B cell (primary cell): ENCODE data around the gene LHFPL6. TPM values are rescaled to one million over a fixed set of nuclear protein-coding genes. Genes with fewer than 3 reads are reported as not detected.

Source experiments
- ATAC-seq: fragments of 200-7000 bp; cut with Tn5 transposase; one replicate; pipeline ENCODE4 v1.10.0; 2021; ENCODE audit warnings: low read depth, mild to moderate bottlenecking, moderate number of reproducible peaks, moderate library complexity
- CTCF ChIA-PET: fragments of 350-600 bp; sonication (Branson Sonifier 250); formaldehyde crosslinking; loops from one replicate; lab custom pipeline; 2021; ENCODE audit warnings: antibody characterized with exemption, inconsistent platforms; lab: Charles Lee
- POLR2A ChIA-PET: fragments of 350-600 bp; sonication (Branson Sonifier 250); formaldehyde crosslinking; loops from one replicate; lab custom pipeline; 2021; ENCODE audit warnings: antibody characterized with exemption; lab: Charles Lee
- DNase-seq: peaks from one replicate; pipeline ENCODE4 v3.0.0; 2013
- H2AFZ ChIP-seq: 2 replicates; pipeline ENCODE4 v1.6.1; 2012; ENCODE audit warnings: mild to moderate bottlenecking, low read depth, low read length; ENCODE audit not compliant: insufficient read depth, poor library complexity, severe bottlenecking
- H3K27ac ChIP-seq, 2 donors: 1 replicate in 1 of 2; 2 replicates in 1 of 2; pipeline ENCODE4 v1.5.1; 2012 to 2013; ENCODE audit warnings: low read length in 2 of 2, mild to moderate bottlenecking in 2 of 2, moderate library complexity in 1 of 2
- H3K27me3 ChIP-seq, 4 experiments: fragments of 200-600 bp in 1 of 4; sonication (generic) in 1 of 4; replicated peaks in 1 of 4; 1 replicate in 2 of 4; 2 replicates in 2 of 4; pipeline versions ENCODE4 v1.6.1 to v1.7.0; 2013 to 2016; ENCODE audit warnings: low read length in 3 of 4, mild to moderate bottlenecking in 2 of 4, mixed read lengths in 1 of 4, moderate library complexity in 1 of 4; ENCODE audit not compliant: insufficient read depth in 4 of 4, control insufficient read depth in 3 of 4; ENCODE audit errors: control extremely low read depth in 1 of 4
- H3K36me3 ChIP-seq, 2 experiments: replicated peaks in 1 of 2; 1 replicate in 1 of 2; 2 replicates in 1 of 2; pipeline versions ENCODE4 v1.6.1 to v1.7.1; 2013; ENCODE audit warnings: low read length in 1 of 2; ENCODE audit not compliant: insufficient read depth in 2 of 2, control insufficient read depth in 1 of 2; ENCODE audit errors: control extremely low read depth in 1 of 2, extremely low read depth in 1 of 2
- H3K4me1 ChIP-seq, 2 donors: fragments of 200-600 bp in 1 of 2; sonication (generic) in 1 of 2; 1 replicate in 1 of 2; 2 replicates in 1 of 2; pipeline versions ENCODE4 v1.5.1 to v1.6.1; 2013 to 2017; ENCODE audit warnings: low read length in 2 of 2; ENCODE audit not compliant: control insufficient read depth in 2 of 2, insufficient read depth in 2 of 2
- H3K4me2 ChIP-seq: replicated peaks from 2 replicates; pipeline ENCODE3; 2012; ENCODE audit warnings: mild to moderate bottlenecking, low read depth, low read length; ENCODE audit not compliant: poor library complexity, severe bottlenecking
- H3K4me3 ChIP-seq, 5 experiments: fragments of 200-600 bp in 1 of 5; sonication (generic) in 1 of 5; 1 replicate in 3 of 5; 2 replicates in 2 of 5; pipeline versions ENCODE4 v1.5.1 to v1.7.0; 2011 to 2016; ENCODE audit warnings: low read length in 4 of 5, mild to moderate bottlenecking in 4 of 5, low read depth in 2 of 5, control low read depth in 1 of 5, moderate library complexity in 1 of 5; ENCODE audit not compliant: insufficient read depth in 1 of 5; ENCODE audit errors: control extremely low read depth in 1 of 5, extremely low read depth in 1 of 5
- H3K79me2 ChIP-seq: fragments of 200-600 bp; sonication (generic); one replicate; pipeline ENCODE4 v1.6.0; 2016; ENCODE audit warnings: low read length; ENCODE audit not compliant: control insufficient read depth, insufficient read depth
- H3K9ac ChIP-seq: fragments of 200-600 bp; sonication (generic); 2 replicates; pipeline ENCODE4 v1.6.1; 2017; ENCODE audit warnings: mild to moderate bottlenecking, low read length, moderate library complexity
- H3K9me3 ChIP-seq, 3 donors: one replicate each; pipeline versions ENCODE4 v1.6.1 to v1.7.1; 2013; ENCODE audit warnings: low read length in 2 of 3; ENCODE audit not compliant: control insufficient read depth in 2 of 3, insufficient read depth in 1 of 3; ENCODE audit errors: control extremely low read depth in 1 of 3
- H4K20me1 ChIP-seq: 2 replicates; pipeline ENCODE4 v1.6.0; 2012; ENCODE audit warnings: mild to moderate bottlenecking, low read length; ENCODE audit not compliant: insufficient read depth, control insufficient read depth, poor library complexity, severe bottlenecking
- H3K27ac Mint-ChIP-seq: one replicate; pipeline ENCODE4 v1.8.0; 2021; ENCODE audit warnings: mixed read lengths
- H3K27me3 Mint-ChIP-seq: one replicate; pipeline ENCODE4 v1.8.0; 2021; ENCODE audit warnings: mixed read lengths
- H3K4me1 Mint-ChIP-seq: one replicate; pipeline ENCODE4 v1.8.0; 2021; ENCODE audit warnings: mixed read lengths
- H3K4me3 Mint-ChIP-seq: one replicate; pipeline ENCODE4 v1.8.0; 2021; ENCODE audit warnings: mixed read lengths
- H3K9me3 Mint-ChIP-seq: one replicate; pipeline ENCODE4 v1.8.0; 2022; ENCODE audit warnings: mixed read lengths; ENCODE audit not compliant: insufficient read depth
- EZH2 ChIP-seq: IDR thresholded peaks from 2 replicates; pipeline ENCODE4 v1.6.1; 2012; ENCODE audit warnings: borderline replicate concordance, low read depth, mild to moderate bottlenecking, moderate library complexity, low read length; ENCODE audit not compliant: insufficient read depth, poor library complexity, severe bottlenecking
- WGBS: methylation state at CpG from one replicate; pipeline ENCODE4 v1.1.5; 2013; ENCODE audit warnings: missing lambda C conversion rate; ENCODE audit not compliant: insufficient coverage; 5-methylcytosine and 5-hydroxymethylcytosine counted together
- intact Hi-C: fragments of 100-400 bp; cut with micrococcal nuclease; formaldehyde crosslinking; loops from one replicate; pipeline ENCODE4 v1.10.0; 2022
- polyA plus RNA-seq: library from polyadenylated mRNA; depleted of rRNA; stranded (reverse); fragments of >200 nt; gene quantifications from 2 replicates; pipeline ENCODE4 v1.2.3, GENCODE V29; 2012
- total RNA-seq, 2 donors: library from RNA; stranded (reverse); fragments of 120-200 nt in 1 of 2; gene quantifications; 1 replicate in 1 of 2; 2 replicates in 1 of 2; pipeline versions ENCODE4 v1.2.3 to v1.2.4, GENCODE V29; 2013 to 2022
- TF ChIP-seq, protein P1 (sequence below): fragments of 200-600 bp; IDR thresholded peaks from one replicate; pipeline ENCODE4 v1.8.0; 2022; ENCODE audit warnings: antibody characterized with exemption, mild to moderate bottlenecking

Gene LHFPL6
- total and polyA plus RNA-seq, 2 donors (not counting 1 experiment from before 2014, with no cell fraction given), result 0.01 TPM; not detected in 1

- 0% methylated on average over 1 of the region's 2 CpGs for WGBS
- Mint-ChIP-seq H3K4me3 (no peak overlapping the region), H3K27me3 (no peaks in the 10 kb centered on the region), H3K9me3 (peaks cover 3% of the 10 kb centered on the region), H3K4me1 (no peaks in the 10 kb centered on the region), H3K27ac (no peak overlapping the region)
- Histone ChIP-seq H3K4me1 (no peaks in the 10 kb centered on the region), H3K27me3 (no peaks in the 10 kb centered on the region), H3K9ac (no peak overlapping the region), H4K20me1 (no peaks in the 10 kb centered on the region), H3K36me3 (no peaks in the 10 kb centered on the region), H3K27ac (no peak overlapping the region), H3K9me3 (peaks cover 1 to 8% (median 4%) of the 10 kb centered on the region in 3 donors), H3K4me2 (no peak overlapping the region), H2AFZ (no peak overlapping the region), H3K79me2 (no peaks in the 10 kb centered on the region), H3K4me3 (no peak overlapping the region)
- DNase-seq, result no peak
- intact Hi-C loops, result no loop called here
- POLR2A ChIA-PET, result no interaction called here
- CTCF ChIA-PET, result no interaction called here
- no peak for ATAC-seq
- no peak for TF ChIP-seq EZH2
- TF ChIP-seq, protein P1, sequence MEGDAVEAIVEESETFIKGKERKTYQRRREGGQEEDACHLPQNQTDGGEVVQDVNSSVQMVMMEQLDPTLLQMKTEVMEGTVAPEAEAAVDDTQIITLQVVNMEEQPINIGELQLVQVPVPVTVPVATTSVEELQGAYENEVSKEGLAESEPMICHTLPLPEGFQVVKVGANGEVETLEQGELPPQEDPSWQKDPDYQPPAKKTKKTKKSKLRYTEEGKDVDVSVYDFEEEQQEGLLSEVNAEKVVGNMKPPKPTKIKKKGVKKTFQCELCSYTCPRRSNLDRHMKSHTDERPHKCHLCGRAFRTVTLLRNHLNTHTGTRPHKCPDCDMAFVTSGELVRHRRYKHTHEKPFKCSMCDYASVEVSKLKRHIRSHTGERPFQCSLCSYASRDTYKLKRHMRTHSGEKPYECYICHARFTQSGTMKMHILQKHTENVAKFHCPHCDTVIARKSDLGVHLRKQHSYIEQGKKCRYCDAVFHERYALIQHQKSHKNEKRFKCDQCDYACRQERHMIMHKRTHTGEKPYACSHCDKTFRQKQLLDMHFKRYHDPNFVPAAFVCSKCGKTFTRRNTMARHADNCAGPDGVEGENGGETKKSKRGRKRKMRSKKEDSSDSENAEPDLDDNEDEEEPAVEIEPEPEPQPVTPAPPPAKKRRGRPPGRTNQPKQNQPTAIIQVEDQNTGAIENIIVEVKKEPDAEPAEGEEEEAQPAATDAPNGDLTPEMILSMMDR, result no peak
These were observed 306.8 kb downstream of the LHFPL6 start for GRCh38 chr13:39296193-39296592.

Other genes starting within 250 kb of the LHFPL6 start
- 49.9 and 55.1 TPM in 2 replicates for gene COG6, start 52.5 kb upstream of the LHFPL6 start, total RNA-seq
- gene COG6, start 52.5 kb upstream of the LHFPL6 start, polyA plus RNA-seq, result 7.7 and 10.0 TPM in 2 replicates